GM12864 (cell line): ENCODE measurements around the gene RNF113B.

Source experiments
- DNase-seq: peaks from one replicate; pipeline ENCODE4 v3.0.0-alpha.2; 2011; ENCODE audit warnings: low read depth
- H3K4me3 ChIP-seq: 2 replicates; pipeline ENCODE4 v1.5.1; 2011; ENCODE audit warnings: mild to moderate bottlenecking, low read depth, low read length, control low read depth
- TF ChIP-seq, protein P1 (sequence below): IDR thresholded peaks from 2 replicates; pipeline ENCODE4 v1.5.1; 2011; ENCODE audit warnings: low read depth, mild to moderate bottlenecking, moderate library complexity, low read length, control low read depth, inconsistent platforms; ENCODE audit errors: missing control alignments

The RNF113B gene

DNA sequence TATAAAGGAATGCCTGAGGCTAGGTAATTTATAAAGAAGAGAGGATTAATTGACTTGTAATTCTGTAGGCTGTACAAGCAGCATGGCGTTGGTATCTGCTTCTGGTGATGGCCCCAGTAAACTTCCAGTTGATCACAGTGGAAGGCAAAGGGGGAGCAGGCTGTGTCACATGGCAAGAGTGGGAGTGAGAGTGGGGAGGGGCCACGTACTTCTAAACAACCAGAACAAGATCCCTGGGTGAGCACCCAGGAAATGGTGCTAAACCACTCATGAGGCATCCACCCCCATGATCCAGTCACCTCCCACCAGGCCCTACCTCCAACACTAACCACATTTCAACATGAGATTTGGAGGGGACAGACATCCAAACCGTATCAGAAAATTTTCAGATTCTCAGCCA is 3.0 kb upstream of the RNF113B start:
- no peak for DNase-seq
- TF ChIP-seq, protein P1, sequence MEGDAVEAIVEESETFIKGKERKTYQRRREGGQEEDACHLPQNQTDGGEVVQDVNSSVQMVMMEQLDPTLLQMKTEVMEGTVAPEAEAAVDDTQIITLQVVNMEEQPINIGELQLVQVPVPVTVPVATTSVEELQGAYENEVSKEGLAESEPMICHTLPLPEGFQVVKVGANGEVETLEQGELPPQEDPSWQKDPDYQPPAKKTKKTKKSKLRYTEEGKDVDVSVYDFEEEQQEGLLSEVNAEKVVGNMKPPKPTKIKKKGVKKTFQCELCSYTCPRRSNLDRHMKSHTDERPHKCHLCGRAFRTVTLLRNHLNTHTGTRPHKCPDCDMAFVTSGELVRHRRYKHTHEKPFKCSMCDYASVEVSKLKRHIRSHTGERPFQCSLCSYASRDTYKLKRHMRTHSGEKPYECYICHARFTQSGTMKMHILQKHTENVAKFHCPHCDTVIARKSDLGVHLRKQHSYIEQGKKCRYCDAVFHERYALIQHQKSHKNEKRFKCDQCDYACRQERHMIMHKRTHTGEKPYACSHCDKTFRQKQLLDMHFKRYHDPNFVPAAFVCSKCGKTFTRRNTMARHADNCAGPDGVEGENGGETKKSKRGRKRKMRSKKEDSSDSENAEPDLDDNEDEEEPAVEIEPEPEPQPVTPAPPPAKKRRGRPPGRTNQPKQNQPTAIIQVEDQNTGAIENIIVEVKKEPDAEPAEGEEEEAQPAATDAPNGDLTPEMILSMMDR, result no peak
- no peak overlapping the region for H3K4me3 ChIP-seq

DNA sequence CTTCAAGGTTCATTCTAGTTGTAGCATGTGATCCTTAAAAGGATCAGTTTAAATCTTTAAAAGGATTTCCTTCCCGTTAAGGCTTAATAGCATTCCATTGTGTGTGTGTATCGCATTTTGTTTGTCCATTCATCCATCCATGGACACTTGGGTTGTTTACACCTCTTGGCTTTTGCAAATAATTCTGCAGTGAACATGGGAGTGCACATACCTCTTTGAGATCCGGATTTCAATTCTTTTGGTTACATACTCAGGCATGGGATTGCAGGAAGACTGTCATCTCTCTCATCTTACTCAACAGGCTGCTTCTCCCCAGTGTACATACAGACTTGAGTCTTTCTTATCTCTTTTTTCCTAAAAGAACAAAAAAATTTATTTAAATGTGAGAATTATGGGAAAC is 1.2 kb downstream of the RNF113B start:
- no peak for DNase-seq
- no peak overlapping the region for H3K4me3 ChIP-seq

DNA sequence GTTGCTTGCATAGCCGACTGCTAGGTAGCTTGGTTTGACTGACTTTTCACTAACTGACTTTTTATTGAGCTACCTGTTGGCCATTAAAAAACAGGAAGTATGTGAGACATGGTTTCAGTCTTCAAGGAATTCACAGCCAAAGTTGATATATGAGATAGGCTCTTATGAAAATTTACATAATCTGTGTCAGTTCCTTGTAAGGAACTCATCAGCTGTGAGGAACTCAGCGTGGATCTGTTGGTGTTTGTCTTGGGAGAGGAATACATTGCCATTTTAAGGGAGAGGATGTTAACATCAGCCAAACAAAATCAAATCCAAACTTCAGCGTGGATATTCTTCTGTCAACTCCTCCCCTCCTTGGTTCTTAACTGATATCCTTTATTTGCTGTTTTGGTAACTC is 2.0 kb downstream of the RNF113B start:
- DNase-seq, result no peak
- TF ChIP-seq, protein P1, result no peak
- H3K4me3 ChIP-seq, result no peak overlapping the region

More for the DNA sequence above, 1.2 kb downstream of the RNF113B start:
- TF ChIP-seq, protein P1, result no peak

DNA sequence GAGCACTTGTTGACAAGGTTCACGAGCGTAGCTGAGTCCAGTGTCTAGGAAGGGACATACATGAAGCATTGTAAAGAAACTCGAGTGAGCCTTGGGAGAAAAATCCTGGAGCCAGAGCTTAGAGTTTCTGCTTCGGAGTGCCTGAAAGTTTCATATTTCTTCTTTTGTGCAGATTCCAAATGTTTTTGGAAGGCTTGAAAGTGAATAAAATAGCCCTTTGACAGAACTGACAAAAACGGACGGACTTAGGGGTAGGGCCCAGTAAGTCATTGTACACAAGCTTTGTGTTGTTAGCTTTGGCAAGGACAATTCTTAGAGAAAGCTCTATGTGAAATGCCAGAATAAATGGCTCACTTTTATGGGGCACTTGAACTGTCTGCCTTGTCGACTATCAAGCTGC is 2.8 kb downstream of the RNF113B start:
- DNase-seq, result no peak
- TF ChIP-seq, protein P1, result no peak
- no peak overlapping the region for H3K4me3 ChIP-seq

DNA sequence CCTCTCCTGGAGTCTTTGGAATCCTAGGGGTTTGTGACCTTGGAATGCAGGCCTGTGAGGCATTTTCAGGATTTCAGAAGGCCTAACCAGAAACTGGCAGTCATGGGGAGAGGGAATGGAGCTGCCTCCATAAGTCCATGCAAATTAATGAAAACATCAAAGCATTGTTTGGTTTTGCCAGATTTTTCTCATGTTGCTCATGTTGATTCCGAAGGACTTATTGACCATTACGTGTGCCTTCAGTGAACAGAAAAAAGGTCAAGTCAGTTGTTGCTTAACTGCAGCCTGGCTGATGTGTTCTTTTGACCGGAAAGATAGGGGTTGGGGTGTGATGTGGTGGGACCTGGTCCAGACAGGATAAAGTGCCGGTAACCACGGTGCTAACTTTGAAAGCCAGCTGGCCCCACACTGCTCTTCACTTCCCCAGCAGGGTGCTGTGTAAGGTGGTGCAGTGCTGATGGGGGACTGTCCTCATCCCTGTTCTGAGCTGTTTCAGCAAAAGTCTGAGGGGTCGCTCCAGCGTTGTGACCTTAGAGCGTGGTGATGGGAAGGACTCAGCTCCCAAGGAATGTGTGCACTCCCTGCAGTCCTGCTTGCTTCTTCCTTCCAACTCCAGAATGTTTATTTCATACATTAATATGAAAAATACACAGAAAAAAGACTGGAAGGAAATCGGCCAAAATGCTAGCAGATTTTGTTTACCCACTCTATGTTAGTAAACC is 3.5 kb downstream of the RNF113B start:
- DNase-seq, result no peak
- TF ChIP-seq, protein P1, result no peak
- no peak overlapping the region for H3K4me3 ChIP-seq

DNA sequence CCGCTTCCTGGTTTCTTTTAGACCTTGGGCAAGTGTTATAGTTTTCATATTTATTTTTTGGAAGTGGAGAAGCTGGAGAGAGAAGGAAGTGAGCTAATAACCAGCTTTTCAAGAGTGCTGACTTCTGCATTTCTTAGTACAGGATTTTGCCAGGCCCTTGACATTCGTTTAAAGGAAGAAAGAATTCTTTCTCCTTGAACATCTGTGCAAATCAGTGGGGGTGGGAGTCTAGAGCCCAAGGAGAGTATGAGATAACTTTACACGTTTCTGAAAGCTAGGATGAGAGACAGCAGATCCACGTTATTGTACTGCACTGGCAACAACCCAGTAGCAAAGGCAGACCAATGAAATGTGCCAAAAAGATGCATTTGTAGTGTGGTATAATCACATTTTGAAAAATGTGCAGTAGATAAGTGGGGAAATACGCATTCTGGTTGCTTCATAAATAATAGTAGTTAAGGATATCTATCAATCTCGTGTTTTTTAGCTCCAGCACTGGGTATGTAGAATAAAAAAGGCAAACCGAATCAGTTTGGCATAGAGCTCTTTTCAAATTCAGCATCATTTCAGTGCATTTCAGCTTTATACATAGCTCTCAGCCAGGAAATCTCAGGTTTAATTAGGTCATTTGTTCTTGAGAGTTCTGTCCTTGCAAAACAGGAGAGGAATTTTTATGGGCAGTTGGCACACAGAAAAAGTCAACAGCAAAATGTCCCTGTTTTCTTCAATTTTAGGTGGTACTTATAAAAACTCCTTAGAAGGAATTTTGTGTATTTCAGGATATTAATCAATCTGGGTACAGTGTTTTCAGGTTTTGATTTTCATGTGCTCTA is 4.3 kb downstream of the RNF113B start:
- no peak overlapping the region for H3K4me3 ChIP-seq
- TF ChIP-seq, protein P1, result no peak
- no peak for DNase-seq
